Posterior cingulate gyrus (tissue), 11 donors: ENCODE results near the gene TNFRSF21.
A peak's percentile ranks its signal among the peaks of the same experiment; 100 is the strongest.
"Not testable (repeated sequence)": the region's sequence is repeated elsewhere in the genome, so short reads cannot be mapped to it uniquely, and the experiment has no call there.

Experiments used
- DNase-seq, 10 donors: peaks; one replicate each; pipeline versions ENCODE4 v3.0.0 to v3.0.0-alpha.2; 2020 to 2021; ENCODE audit warnings: mixed read lengths in 3 of 10
- intact Hi-C: fragments of 100-400 bp; cut with DNase I; formaldehyde crosslinking; loops from one replicate; pipeline ENCODE4 v1.15.1; 2023

Gene TNFRSF21

DNA sequence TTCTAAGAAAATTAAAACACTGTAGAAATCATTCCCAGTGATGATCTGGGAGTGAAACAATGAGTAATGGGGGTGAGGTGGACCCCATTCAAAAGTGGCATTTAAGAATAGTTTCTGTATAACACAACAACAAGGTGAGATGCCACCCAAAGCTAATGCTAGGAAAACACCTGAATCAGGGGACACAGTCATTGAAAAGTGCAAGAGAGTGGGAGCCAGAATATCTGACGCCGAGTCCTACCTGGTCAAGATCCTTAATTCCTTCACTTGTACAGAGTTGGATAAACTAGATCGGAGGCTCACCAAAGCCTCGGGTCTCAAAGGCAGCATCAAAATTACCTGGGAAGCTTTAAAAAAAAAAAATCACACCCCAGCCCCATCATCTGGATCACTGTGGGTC, 17.7 kb downstream of the TNFRSF21 start:
- intact Hi-C loops = no loop called here

DNA sequence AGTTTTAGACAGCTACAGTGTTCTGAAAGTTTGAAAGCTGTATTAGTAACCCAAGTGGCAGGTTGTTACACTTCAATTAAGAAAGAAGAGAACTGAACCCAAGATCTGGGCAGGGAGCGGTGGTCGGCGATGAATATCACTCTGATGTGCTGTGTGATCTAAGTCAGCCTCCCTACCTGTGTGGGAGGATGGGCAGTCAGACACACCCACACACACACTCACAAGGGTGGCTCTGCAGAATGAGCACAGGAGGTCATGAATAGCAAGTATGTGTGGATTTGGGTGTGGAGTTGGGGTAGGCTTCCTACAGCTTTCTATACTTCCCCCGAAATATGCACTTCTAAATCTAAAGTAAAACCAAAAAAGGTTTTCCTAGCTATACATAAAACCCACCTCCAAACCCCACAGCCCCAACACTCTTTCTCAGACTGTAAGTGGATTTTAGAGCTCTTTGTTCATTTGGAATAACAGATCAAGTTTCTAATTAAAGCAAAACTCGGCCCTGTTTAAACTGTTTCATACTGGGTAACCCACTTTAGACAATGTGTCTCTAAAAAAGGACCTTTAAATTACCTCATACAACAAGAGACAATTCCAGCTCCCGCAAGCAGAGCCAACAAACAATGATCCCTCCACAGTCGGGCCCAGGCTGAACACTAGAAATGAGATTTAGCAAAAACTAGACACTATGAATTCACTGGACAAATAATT, 19.4 kb downstream of the TNFRSF21 start:
- no peak for DNase-seq
- intact Hi-C loops = no loop called here

More for the DNA sequence above, 17.7 kb downstream of the TNFRSF21 start:
- DNase-seq = no peak

DNA sequence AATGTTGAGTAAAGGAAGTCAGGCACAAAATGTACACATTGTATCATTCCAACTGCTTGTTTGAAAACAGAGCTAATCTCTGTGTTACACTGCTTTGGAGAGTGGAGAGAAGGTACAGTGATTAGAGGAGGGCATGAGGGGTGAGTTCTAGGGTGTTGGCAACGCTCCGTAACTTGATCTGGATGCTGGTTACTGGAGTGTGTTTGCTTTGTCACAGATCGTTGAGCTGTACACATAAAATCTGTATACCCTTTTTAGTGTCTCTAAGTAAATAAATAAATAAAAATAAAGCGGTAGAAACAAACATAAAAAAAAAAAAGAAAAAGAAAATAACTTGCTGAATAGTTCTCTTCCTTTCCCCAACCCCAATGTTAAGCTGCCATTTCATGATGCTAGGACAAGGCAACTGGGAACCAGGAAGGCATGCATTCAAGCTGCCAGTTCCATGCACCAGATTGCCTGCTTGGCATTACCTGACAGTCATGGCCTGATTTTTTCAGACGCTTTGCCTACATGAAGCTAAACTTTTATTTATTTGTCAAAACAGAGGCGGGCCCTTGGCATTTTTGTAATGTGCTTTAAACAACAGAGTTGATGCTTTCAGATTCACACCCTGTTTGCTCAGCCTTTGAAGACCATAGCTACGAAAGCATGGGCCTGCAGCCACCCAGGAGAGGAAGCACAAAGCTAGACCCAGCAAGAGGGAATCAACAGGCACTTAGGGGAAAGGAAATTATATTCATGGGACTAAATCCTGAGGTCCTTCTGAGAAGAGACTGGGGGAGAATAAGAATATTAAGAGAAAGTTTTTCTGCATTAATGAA, 21.2 kb downstream of the TNFRSF21 start:
- intact Hi-C loops = loop anchor here (10.0 kb wide), 1 partner anchor 54 kb away; no protein-coding TSS in a partner anchor
- DNase-seq = no peak

DNA sequence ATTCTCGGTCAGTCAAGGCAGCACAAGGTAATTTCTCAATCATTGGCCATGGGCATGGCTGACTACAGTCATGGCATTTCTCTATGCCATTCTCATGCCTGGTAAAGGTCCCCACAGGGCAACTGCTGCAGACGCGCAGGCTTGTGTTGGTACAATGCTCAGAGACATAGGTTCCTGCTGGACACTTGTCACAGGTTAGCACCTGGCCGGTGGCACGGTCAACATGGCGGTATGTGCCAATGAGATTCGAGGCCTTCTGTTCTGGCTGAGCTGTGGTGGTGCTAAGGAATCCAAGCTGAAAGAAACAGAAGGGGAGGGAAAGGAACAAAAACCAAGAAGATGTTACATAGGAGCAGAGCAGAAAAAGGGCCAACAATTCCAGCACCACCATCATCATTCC, 23.4 kb downstream of the TNFRSF21 start:
- no peak for DNase-seq
- intact Hi-C loops = loop anchor here (10.0 kb wide), 1 partner anchor 52 kb away; no protein-coding TSS in a partner anchor

DNA sequence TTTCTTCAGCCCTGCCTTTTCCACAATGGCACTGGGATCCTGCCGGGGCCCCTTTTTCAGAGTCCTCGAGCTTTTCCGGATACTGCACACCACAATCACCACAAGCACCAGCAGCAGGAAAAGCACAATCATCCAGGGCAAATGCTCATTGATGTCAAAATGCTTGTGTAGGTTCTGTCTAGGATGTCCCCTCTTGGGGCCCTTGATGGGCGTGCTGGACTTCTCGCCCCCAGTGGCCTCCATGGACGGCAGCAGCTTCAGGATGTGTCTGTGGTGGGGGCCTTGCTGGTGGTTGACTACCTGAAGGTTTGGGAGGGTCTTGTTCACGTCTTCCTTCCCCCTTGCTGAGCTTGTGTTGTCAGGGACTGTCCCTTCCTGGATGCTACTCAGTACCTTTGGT, 25.7 kb downstream of the TNFRSF21 start:
- intact Hi-C loops = loop anchor here (10.0 kb wide), 1 partner anchor 49 kb away; no protein-coding TSS in a partner anchor

DNA sequence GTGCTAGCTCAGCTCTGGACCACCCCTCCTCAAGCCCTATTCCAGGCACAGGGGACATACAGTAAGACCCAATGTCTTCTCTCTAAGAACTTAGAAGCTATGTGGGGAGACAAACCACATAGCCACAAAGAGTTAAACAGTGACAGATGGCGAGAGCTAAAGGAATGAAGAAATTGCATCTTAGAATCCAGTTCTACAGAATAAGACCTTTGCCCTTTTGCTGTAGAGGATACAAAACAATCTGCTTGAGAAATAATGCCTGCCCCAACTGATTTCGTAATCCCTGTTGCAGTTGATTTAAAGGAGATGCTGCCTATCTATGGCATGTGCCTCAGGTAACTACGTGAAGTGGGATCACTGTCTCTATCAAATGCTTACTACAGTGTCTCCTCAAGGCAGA, 31.2 kb downstream of the TNFRSF21 start:
- no peak for DNase-seq
- intact Hi-C loops = no loop called here

More for the DNA sequence above, 25.7 kb downstream of the TNFRSF21 start:
- no peak for DNase-seq

DNA sequence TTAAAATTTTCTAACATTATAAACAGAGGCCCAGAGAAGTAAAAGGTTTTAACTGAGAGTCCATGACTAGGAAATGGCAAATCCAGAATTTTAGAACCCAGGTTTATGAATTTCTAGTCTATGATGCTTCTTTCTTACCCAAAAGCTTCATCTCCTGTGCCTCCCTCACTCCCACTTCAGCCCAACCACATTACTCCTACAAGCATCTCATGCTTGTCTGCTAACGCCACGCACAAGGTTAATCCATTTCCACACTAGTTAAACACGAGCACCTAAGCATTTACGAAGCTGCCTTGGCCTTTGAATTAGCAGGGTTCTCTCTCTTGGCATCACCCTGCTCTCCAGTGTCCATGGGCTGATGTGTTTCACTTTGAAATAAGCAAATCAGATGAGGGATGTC, 32.0 kb downstream of the TNFRSF21 start:
- intact Hi-C loops = no loop called here

DNA sequence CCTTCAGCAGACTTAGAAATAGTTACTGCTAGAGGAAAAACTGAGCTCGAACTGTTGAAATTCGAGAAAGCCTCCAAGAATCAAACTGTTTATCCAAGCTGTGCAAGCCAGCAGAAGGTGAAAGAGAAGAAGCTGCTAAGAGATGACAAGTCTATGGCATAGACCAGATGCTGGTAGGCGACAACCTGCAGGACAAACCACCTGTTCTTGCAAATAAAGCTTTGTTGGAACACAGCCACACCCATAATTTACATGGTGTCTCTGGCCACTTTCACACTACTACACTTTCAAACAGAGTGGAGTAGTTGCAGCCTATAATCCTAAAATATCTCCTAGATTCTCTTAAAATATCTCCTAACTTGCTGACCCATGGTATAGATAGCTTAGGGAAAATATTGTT, 33.3 kb downstream of the TNFRSF21 start:
- intact Hi-C loops = no loop called here
- peak in 2 of 10 donors; percentile 16 to 24 for DNase-seq

More for the DNA sequence above, 32.0 kb downstream of the TNFRSF21 start:
- no peak for DNase-seq

DNA sequence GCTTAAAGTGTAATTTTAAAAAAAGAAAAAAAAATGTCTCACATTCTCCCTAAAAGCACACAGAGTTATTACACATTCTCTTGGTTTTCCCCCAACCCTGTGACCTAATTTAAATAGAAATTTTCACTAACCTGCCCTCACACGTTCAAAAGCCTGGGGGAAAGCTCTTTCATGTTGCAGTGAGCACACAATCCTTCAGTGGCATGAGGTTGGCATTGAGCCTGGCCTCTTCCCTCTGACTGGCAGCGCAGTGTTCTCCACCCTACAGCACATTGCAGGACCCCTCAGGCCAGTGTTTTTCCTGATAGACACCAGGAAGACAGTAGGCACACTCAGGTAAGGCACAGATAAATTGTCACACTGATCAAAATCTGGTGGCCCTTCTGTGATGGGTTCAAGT, 34.1 kb downstream of the TNFRSF21 start:
- no peak for DNase-seq
- intact Hi-C loops = no loop called here

DNA sequence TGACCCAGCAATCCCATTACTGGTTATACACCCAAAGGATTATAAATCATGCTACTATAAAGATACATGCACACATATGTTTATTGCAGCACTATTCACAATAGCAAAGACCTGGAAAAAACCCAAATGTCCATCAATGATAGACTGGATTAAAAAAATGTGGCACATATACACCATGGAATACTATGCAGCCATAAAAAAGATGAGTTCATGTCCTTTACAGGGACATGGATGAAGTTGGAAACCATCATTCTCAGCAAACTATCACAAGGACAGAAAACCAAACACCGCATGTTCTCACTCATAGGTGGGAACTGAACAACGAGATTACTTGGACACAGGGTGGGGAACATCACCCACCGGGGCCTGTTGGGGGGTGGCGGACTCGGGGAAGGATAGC, 34.6 kb downstream of the TNFRSF21 start:
- DNase-seq, intact Hi-C loops: not testable (repeated sequence)

DNA sequence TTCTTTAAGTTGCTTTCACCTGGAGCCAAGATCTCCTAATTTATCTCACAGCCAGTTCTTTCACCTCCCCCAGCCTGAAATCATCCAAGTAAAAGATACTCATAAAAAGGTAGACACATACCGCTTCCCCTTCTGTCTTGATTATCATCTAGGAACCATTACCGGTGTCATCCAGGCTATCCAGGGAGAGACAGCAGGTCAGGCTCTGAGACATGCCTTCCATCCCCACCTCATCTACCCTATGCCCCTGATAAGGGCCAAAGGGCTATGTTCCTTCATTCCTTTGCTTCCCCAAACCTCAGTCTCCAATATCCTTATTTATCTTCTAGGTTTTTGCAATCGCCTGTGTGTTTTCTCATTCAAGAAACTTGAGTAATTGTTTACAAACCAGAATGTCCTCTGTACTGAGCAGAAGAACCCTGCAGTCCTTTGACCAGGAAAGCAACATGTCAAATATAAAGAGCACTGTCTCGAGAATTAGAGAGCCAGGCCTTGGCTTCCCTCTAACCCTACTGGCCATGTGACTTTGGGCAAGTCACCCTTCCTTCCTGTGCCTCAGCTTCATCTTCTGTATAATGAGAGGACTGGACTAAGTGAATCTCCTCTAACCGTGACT, 41.0 kb downstream of the TNFRSF21 start:
- DNase-seq = no peak
- intact Hi-C loops = no loop called here

DNA sequence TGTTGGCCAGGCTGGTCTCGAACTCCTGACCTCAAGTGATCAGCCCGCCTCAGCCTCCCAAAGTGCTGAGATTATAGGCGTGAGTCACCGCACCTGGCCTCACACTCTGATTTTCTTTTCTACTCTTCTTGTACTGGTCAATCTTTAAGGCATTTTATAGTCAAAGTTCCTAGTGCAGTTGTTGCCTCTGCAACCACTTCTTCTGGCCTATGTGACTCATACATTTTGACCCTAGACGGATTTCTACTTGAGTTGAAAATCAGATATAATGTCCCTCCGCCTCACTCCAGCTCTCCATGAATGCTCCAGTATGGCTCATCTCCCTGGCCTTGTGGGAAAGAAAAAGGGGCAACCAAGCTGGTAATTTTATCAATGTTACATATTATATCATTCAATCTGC, 42.4 kb downstream of the TNFRSF21 start:
- no peak for DNase-seq
- intact Hi-C loops = no loop called here

DNA sequence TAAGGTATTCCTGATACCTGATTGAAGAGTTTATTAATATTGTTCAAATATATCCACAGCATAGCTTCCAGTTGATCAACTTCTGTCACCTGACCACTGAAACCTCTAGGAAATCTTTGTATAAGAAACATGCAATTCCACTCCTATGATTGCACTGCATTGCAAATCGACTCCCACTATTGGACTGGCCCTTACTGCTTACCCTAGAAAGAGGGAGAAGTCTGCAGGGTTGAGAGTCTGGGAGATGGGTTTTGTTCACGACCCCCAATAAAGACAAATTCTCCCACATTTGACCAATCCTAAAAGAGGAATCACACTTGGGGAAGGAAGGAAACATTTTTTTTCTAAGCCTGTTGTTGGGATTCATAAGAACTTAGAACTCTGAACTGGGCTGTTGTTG, 43.7 kb downstream of the TNFRSF21 start:
- intact Hi-C loops = no loop called here
- DNase-seq = no peak

DNA sequence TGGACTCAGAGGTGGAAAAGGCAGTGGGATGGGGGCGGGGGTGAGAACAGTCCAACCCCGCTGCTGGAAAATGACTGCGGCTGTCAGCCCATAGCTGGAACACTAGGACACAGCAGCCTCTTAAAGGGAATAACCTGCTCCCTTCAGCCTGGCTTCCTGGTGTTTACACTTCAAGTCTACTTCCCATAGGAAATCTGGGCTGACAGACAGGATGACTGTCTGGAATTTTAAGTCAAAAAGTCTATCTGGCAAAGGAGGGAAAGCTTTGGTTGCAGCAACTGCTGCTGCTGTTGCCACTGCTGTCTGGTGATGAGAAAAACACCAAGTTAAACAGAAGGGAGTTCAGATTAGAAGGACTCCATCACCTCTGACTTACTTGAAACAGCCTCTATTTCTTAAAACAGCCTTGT, 44.9 kb downstream of the TNFRSF21 start:
- intact Hi-C loops = no loop called here
- DNase-seq = no peak

DNA sequence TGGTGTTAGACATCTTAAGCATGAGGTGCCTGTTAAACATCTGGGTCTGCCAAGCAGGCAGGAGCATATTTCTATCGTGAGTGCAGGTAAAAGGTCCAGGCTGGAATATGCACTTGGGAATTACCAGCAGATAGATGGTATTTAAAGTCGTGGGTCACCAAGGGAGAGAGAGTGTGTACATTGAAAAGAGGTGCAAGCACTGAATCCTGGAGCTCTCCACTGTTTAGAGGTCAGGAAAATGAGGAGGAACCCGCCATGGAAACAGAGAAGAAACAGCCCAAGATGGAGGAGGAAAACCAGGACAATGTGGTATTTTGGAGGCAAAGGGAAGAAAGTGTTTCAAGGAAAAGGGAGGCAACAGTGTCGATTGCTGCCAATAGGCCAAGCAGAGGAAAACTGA, 46.4 kb downstream of the TNFRSF21 start:
- intact Hi-C loops = no loop called here
- DNase-seq = no peak

DNA sequence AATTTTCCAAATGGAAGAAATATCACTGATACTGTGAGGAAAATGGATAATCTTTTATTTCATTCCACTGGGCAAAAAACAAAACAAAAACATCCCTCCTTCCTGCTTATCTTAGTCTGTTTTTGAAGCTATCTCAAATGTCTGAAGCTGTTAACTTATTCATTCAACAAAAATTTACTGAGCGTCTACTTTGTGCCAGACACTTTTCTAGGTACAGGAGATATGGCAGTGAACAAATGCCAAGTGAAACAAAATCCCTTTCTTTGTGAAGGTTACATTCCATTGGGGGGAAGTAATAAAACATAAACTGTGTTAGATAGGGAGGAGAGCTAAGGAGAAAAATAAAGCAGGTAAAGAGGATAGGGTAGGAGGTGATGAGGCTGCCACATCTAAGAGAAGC, 47.5 kb downstream of the TNFRSF21 start:
- intact Hi-C loops = no loop called here
- DNase-seq = no peak

DNA sequence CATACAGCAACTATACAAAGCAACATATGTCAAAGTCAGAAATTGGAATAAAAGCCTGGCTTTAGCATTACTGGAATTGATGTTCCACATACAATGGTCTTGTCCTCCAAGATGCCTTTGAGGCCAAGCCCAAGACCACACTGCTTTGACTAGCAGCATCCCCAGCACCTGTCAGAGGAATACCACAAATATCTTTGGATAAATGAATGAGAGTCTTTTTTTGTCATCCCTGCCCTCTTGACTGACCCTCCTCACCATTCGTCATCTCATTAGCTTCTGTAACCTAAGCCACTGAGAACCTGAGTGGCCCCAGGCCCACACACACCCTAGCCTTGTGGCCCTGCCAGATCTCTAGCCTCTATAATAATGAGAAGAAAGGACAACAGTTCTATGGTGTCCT, 48.5 kb downstream of the TNFRSF21 start:
- no peak for DNase-seq
- intact Hi-C loops = no loop called here

DNA sequence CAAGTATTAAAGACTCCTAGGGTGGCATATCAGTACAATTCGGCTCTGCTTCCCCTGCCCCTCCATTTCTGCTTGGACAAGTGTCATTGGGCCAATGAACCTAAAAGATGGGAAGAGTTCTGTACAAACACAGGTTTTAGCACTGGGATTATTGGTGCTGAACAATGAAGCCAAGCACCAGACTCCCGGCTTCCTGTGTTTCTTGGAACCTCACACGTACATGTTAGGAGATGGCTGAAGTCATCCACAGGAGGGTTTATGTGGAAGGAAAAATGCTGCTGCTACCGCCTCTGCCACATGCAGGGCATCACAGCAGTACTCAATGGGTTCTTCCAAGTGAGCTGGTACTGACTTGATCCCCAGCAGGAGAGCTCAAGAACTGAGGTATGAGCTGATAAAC, 49.7 kb downstream of the TNFRSF21 start:
- DNase-seq = no peak
- intact Hi-C loops = no loop called here

DNA sequence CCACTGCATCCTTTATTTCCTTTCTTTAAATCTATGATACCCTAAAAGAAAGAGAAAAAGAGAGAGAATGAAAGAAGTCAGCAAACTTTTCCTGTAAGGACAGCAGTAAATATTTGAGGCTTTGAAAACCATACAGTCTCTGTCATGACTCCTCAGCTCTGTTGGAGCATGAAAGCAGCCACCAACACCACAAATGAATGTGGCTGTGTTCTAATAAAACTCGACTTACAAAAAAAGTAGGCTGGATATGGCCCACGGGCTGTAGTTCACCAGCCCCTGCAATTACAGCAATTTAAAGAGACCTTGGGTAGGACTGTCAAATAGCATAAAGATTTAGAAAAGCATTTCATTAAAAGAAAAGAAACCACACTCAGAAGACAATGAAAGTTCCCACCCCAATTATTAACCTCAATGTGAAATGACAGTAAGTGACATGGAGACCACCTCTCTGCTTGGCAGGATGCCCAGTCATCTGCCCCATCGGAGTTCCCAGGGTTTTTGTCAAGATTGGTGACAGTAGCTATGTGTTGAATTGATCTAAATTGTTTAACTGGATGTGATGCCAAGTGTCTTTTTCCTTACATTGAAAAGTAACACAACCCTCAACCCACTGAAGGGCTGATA, 50.9 kb downstream of the TNFRSF21 start:
- intact Hi-C loops = no loop called here

DNA sequence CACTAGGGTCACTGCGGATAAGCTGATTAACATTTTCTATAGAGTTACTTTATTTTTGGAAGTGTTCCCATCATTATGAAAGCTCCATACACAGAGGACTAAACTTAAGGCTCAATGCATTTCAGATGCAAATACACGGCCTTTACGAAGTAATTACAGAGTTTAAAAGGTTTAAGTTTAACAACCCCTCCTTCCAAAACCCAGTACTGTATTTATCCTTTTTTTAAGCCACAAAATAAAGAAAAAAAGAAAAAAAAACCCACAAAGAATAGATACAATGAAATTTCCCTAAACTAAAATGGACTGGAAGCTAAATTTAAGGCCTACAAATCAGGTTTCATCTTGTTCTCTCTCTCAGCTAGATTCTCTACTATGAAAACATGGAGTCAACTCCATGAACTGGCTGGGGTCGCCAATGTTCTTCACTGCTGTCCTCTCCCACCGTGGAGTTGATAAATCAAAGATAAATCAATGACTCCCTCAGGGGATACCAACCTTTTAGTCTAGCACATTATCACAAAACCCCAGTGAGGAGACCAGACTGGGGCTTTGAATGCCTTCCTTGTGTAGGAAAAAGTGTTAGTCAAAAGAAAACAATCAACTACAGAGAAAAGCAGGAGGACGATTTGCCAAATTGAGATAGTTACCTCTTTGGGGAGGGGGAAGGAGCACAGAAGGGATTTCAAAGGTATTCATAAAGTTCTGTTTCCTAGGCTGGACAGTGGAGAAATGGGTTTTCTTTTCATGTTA, 52.5 kb downstream of the TNFRSF21 start:
- no peak for DNase-seq

More for the DNA sequence above, 50.9 kb downstream of the TNFRSF21 start:
- DNase-seq = no peak

More for the DNA sequence above, 52.5 kb downstream of the TNFRSF21 start:
- intact Hi-C loops = no loop called here
